SK-N-SH (cell line): ENCODE measurements around the gene NEMP2. TPM values are rescaled to one million over a fixed set of nuclear protein-coding genes. Genes with fewer than 3 reads are reported as not detected.

ENCODE experiments used
- CTCF ChIA-PET: fragments of 300-600, 350-600 bp; formaldehyde crosslinking; extraction: SDS; loops from one replicate; lab custom pipeline; 2021; lab: Yijun Ruan, JAX
- POLR2A ChIA-PET: fragments of 350-600 bp; sonication (Branson Sonifier 250); formaldehyde crosslinking; extraction: SDS; loops from one replicate; lab custom pipeline; 2020; ENCODE audit warnings: antibody characterized with exemption, inconsistent platforms; lab: Yijun Ruan, JAX
- DNase-seq: peaks from one replicate; pipeline ENCODE4 v3.0.0; 2012
- H2AFZ ChIP-seq: fragments of 200-600 bp; sonication (generic); 2 replicates; pipeline ENCODE4 v1.8.1; 2016; ENCODE audit warnings: antibody characterized with exemption, mild to moderate bottlenecking, low read depth
- H3F3A ChIP-seq: fragments of 200-600 bp; sonication (generic); replicated peaks from 2 replicates; pipeline ENCODE3; 2016; ENCODE audit warnings: antibody characterized with exemption, mild to moderate bottlenecking; ENCODE audit not compliant: insufficient read depth
- H3K27ac ChIP-seq, 2 experiments: fragments of 200-500 bp in 1 of 2; fragments of 200-600 bp in 1 of 2; sonication (Bioruptor generic) in 1 of 2; sonication (generic), shearing (Covaris generic) in 1 of 2; 2 replicates each; pipeline versions ENCODE4 v1.5.1 to v1.6.1; 2014 to 2016; ENCODE audit warnings: low read depth in 2 of 2, inconsistent platforms in 1 of 2, low read length in 1 of 2, mild to moderate bottlenecking in 1 of 2, mixed read lengths in 1 of 2
- H3K27me3 ChIP-seq: fragments of 200-600 bp; sonication (generic), shearing (Covaris generic); 2 replicates; pipeline ENCODE4 v1.6.1; 2016; ENCODE audit warnings: mixed run types; ENCODE audit not compliant: insufficient read depth
- H3K36me3 ChIP-seq, 2 experiments: fragments of 200-500 bp in 1 of 2; fragments of 200-600 bp in 1 of 2; sonication (Bioruptor generic) in 1 of 2; sonication (generic) in 1 of 2; replicated peaks in 1 of 2; 2 replicates each; pipeline versions ENCODE3 to v1.5.1; 2014 to 2016; ENCODE audit warnings: low read length in 1 of 2, mild to moderate bottlenecking in 1 of 2; ENCODE audit not compliant: insufficient read depth in 2 of 2, control insufficient read depth in 1 of 2
- H3K4me1 ChIP-seq, 2 experiments: fragments of 200-500 bp in 1 of 2; fragments of 200-600 bp in 1 of 2; sonication (Bioruptor generic) in 1 of 2; sonication (generic), shearing (Covaris generic) in 1 of 2; 2 replicates each; pipeline versions ENCODE4 v1.5.1 to v1.6.1; 2014 to 2016; ENCODE audit warnings: low read depth in 1 of 2, low read length in 1 of 2, mixed run types in 1 of 2; ENCODE audit not compliant: insufficient read depth in 2 of 2, control insufficient read depth in 1 of 2
- H3K4me2 ChIP-seq: fragments of 200-600 bp; sonication (generic), shearing (Covaris generic); 2 replicates; pipeline ENCODE4 v1.6.1; 2017; ENCODE audit warnings: mixed run types
- H3K4me3 ChIP-seq, 2 experiments: fragments of 200-500 bp in 1 of 2; fragments of 200-600 bp in 1 of 2; sonication (Bioruptor generic) in 1 of 2; sonication (generic), shearing (Covaris generic) in 1 of 2; 2 replicates each; pipeline versions ENCODE4 v1.5.1 to v1.8.1; 2014 to 2016; ENCODE audit warnings: low read depth in 2 of 2, inconsistent platforms in 1 of 2, low read length in 1 of 2, mild to moderate bottlenecking in 1 of 2, mixed read lengths in 1 of 2, moderate library complexity in 1 of 2
- H3K79me2 ChIP-seq: fragments of 200-600 bp; sonication (generic); 2 replicates; pipeline ENCODE4 v1.8.1; 2017; ENCODE audit warnings: mild to moderate bottlenecking; ENCODE audit not compliant: insufficient read depth
- H3K9ac ChIP-seq: fragments of 200-600 bp; sonication (generic); 2 replicates; pipeline ENCODE4 v1.6.1; 2017; ENCODE audit warnings: mixed run types
- H3K9me2 ChIP-seq: fragments of 200-600 bp; sonication (generic); 2 replicates; pipeline ENCODE4 v1.6.1; 2017; ENCODE audit warnings: mixed run types
- H3K9me3 ChIP-seq: fragments of 200-600 bp; sonication (generic); 2 replicates; pipeline ENCODE4 v1.6.1; 2017; ENCODE audit warnings: mixed run types, mild to moderate bottlenecking, moderate library complexity
- H4K20me1 ChIP-seq: fragments of 200-600 bp; sonication (generic); 2 replicates; pipeline ENCODE4 v1.6.1; 2017; ENCODE audit warnings: mild to moderate bottlenecking, mixed run types; ENCODE audit not compliant: insufficient read depth
- ELF1 ChIP-seq: IDR thresholded peaks from 2 replicates; pipeline ENCODE4 v1.4.0; 2012
- EP300 ChIP-seq, 2 experiments: IDR thresholded peaks; 2 replicates each; pipeline versions ENCODE4 v1.4.0 to v1.6.1; 2012; ENCODE audit warnings: borderline replicate concordance in 1 of 2, low read depth in 1 of 2, low read length in 1 of 2
- EZH2phosphoT487 ChIP-seq: fragments of 200-600 bp; sonication (generic); IDR thresholded peaks from 2 replicates; pipeline ENCODE4 v1.6.1; 2017; ENCODE audit warnings: low read depth, mixed run types, mild to moderate bottlenecking, antibody characterized with exemption, moderate library complexity, borderline replicate concordance
- FOXJ3 ChIP-seq: sonication (generic); formaldehyde crosslinking; IDR thresholded peaks from 2 replicates; pipeline ENCODE4 v1.5.1; 2020; ENCODE audit warnings: mild to moderate bottlenecking, missing genetic modification reagents
- FOXM1 ChIP-seq: IDR thresholded peaks from 2 replicates; pipeline ENCODE4 v1.4.0; 2012; ENCODE audit warnings: low read depth, mild to moderate bottlenecking
- GATA2 ChIP-seq: sonication (generic); formaldehyde crosslinking; IDR thresholded peaks from 2 replicates; pipeline ENCODE4 v1.5.0; 2020; ENCODE audit warnings: mild to moderate bottlenecking, missing genetic modification reagents
- MEF2A ChIP-seq: IDR thresholded peaks from 2 replicates; pipeline ENCODE4 v1.4.0; 2012; ENCODE audit warnings: low read depth, borderline replicate concordance
- MXI1 ChIP-seq: IDR thresholded peaks from 2 replicates; pipeline ENCODE4 v1.6.1; 2012; ENCODE audit warnings: mild to moderate bottlenecking, low read depth, low read length, improper control_type of control experiment
- NFIC ChIP-seq: IDR thresholded peaks from 2 replicates; pipeline ENCODE4 v1.4.0; 2012; ENCODE audit warnings: borderline replicate concordance
- NRF1 ChIP-seq: IDR thresholded peaks from 2 replicates; pipeline ENCODE4 v1.6.1; 2012; ENCODE audit warnings: low read depth, mild to moderate bottlenecking, low read length
- POLR2AphosphoS5 ChIP-seq: IDR thresholded peaks from 2 replicates; pipeline ENCODE4 v1.6.1; 2012; ENCODE audit warnings: low read depth, low read length
- RAD21 ChIP-seq: IDR thresholded peaks from 2 replicates; pipeline ENCODE4 v1.6.1; 2012; ENCODE audit warnings: mild to moderate bottlenecking, low read length
- RFX5 ChIP-seq: IDR thresholded peaks from 2 replicates; pipeline ENCODE4 v1.6.1; 2012; ENCODE audit warnings: mild to moderate bottlenecking, improper control_type of control experiment, low read length
- SIN3A ChIP-seq: IDR thresholded peaks from 2 replicates; pipeline ENCODE4 v1.6.1; 2012; ENCODE audit warnings: low read depth, mild to moderate bottlenecking, low read length, moderate library complexity, borderline replicate concordance
- TAF1 ChIP-seq: IDR thresholded peaks from 2 replicates; pipeline ENCODE4 v1.6.1; 2012; ENCODE audit warnings: low read depth, mild to moderate bottlenecking, low read length, moderate library complexity, borderline replicate concordance
- TCF12 ChIP-seq: IDR thresholded peaks from 2 replicates; pipeline ENCODE4 v1.4.0; 2012
- TEAD4 ChIP-seq: IDR thresholded peaks from 2 replicates; pipeline ENCODE4 v1.4.0; 2012; ENCODE audit warnings: mild to moderate bottlenecking, borderline replicate concordance; ENCODE audit not compliant: insufficient read depth
- YY1 ChIP-seq: IDR thresholded peaks from 2 replicates; pipeline ENCODE4 v1.4.0; 2012; ENCODE audit warnings: low read depth, mild to moderate bottlenecking
- WGBS: methylation state at CpG from one replicate; pipeline ENCODE4 v1.1.6; 2017; ENCODE audit warnings: low lambda C conversion rate; 5-methylcytosine and 5-hydroxymethylcytosine counted together
- polyA plus RNA-seq, 3 experiments: library from polyadenylated mRNA; depleted of rRNA; stranded (reverse); fragments of >200 nt; gene quantifications; 2 replicates each; pipeline ENCODE4 v1.2.3, GENCODE V29; 2012
- TF ChIP-seq, protein P1 (sequence below): IDR thresholded peaks from 2 replicates; pipeline ENCODE4 v1.4.0; 2012; ENCODE audit warnings: low read depth
- TF ChIP-seq, protein P2 (sequence below): IDR thresholded peaks from 2 replicates; pipeline ENCODE4; 2012
- TF ChIP-seq, protein P3 (sequence below): fragments of 150-350 bp; IDR thresholded peaks from 2 replicates; pipeline ENCODE4 v1.6.1; 2017; ENCODE audit warnings: antibody characterized with exemption, low read length, low read depth, borderline replicate concordance

NEMP2 gene
- polyA plus RNA-seq, 1 of the 3 experiments (the other 2 are of a cell fraction): 2.0 TPM

DNA sequence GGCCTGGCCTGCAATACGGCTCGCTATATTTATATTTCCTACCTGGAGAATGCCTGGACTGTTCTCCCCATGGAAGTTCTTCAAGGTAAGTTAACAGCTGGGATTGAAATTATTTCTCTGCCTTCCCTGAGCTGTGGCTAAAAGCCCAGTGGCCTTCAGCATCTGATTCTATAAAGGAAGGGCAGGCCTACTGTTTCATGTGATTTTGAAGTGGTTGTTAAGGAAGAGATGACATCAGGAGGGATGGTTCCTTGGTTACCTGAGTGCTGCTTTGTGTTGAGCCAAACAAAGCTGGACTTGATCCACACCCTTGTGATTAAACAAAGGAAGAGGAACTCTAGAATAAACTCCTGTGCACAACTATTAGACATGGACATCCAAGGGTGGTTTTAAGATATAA is 64.8 kb downstream of the NEMP2 start:
- Histone ChIP-seq H3K9me2 (no peaks in the 10 kb centered on the region), H2AFZ (no peak overlapping the region), H3F3A (peaks cover 22% of the 10 kb centered on the region), H3K36me3 (no peaks in the 10 kb centered on the region), H3K27me3 (no peaks in the 10 kb centered on the region), H3K9ac (peak overlapping the region; percentile 64), H3K79me2 (no peaks in the 10 kb centered on the region), H3K27ac (peak overlapping the region; percentile 93 to 98), H3K4me2 (peak overlapping the region; percentile 24; the same call in 1 of the 2 replicates), H3K9me3 (no peaks in the 10 kb centered on the region), H4K20me1 (no peaks in the 10 kb centered on the region), H3K4me1 (peaks cover 33 to 46% of the 10 kb centered on the region in 2 experiments), H3K4me3 (no peak overlapping the region)
- 65% methylated on average over 2 of the region's 2 CpGs for WGBS
- peak in 1 of 2 experiments; percentile 25; a peak in 1 of 4 replicates for TF ChIP-seq EP300 (IDR thresholded peaks at IDR 0.05; ENCODE audit: borderline replicate concordance in 1 of 2, low read depth in 1 of 2, low read length in 1 of 2)
- TF ChIP-seq SIN3A: no peak
- TF ChIP-seq EZH2phosphoT487: no peak
- no peak for TF ChIP-seq TEAD4
- no peak for TF ChIP-seq MXI1
- TF ChIP-seq MEF2A: no peak
- no peak for TF ChIP-seq GATA2 (CRISPR knock-in tag)
- TF ChIP-seq TCF12: peak; percentile 24; the same call in 1 of the 2 replicates
- TF ChIP-seq NRF1: no peak
- TF ChIP-seq RAD21: 0 out of 2 replicates have a peak, but pooled peaks have one; percentile 28
- no peak for TF ChIP-seq RFX5
- TF ChIP-seq FOXJ3 (CRISPR knock-in tag): no peak
- TF ChIP-seq YY1: no peak
- TF ChIP-seq POLR2AphosphoS5: no peak; the same call in 1 of the 2 replicates
- TF ChIP-seq, protein P1, sequence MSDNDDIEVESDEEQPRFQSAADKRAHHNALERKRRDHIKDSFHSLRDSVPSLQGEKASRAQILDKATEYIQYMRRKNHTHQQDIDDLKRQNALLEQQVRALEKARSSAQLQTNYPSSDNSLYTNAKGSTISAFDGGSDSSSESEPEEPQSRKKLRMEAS: no peak
- TF ChIP-seq, protein P2, sequence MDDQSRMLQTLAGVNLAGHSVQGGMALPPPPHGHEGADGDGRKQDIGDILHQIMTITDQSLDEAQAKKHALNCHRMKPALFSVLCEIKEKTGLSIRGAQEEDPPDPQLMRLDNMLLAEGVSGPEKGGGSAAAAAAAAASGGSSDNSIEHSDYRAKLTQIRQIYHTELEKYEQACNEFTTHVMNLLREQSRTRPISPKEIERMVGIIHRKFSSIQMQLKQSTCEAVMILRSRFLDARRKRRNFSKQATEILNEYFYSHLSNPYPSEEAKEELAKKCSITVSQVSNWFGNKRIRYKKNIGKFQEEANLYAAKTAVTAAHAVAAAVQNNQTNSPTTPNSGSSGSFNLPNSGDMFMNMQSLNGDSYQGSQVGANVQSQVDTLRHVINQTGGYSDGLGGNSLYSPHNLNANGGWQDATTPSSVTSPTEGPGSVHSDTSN: no peak; the same call in 1 of the 2 replicates
- TF ChIP-seq, protein P3, sequence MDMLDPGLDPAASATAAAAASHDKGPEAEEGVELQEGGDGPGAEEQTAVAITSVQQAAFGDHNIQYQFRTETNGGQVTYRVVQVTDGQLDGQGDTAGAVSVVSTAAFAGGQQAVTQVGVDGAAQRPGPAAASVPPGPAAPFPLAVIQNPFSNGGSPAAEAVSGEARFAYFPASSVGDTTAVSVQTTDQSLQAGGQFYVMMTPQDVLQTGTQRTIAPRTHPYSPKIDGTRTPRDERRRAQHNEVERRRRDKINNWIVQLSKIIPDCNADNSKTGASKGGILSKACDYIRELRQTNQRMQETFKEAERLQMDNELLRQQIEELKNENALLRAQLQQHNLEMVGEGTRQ: no peak
- no peak for TF ChIP-seq TAF1
- no peak for TF ChIP-seq ELF1
- no peak for TF ChIP-seq FOXM1
- TF ChIP-seq NFIC: peak; percentile 16
- ChIA-PET POLR2A (no interaction called here), CTCF (interaction anchor here (0.8 to 1.6 kb wide), 3 partner anchors 16 to 62 kb away, joined by 3 to 4 read pairs (median 3); partner anchors contain the start of gene MFSD6)
- DNase-seq: peak; percentile 57
